ENCODE data around the gene ZNRF1. TPM values are rescaled to one million over a fixed set of nuclear protein-coding genes. Genes with fewer than 3 reads are reported as not detected.

Gene ZNRF1
- total RNA-seq, 1 donor from 2014 or later: 26.8 TPM

GRCh38 chr16:75071621-75072020 lies 72.8 kb downstream of the ZNRF1 start:
- TF ChIP-seq CTCF (conservative IDR thresholded peaks at IDR 0.05; ENCODE audit: low read depth, low read length): no peak
- no peak for DNase-seq (ENCODE audit: low read depth)
- no peak overlapping the region for H3K4me3 ChIP-seq (ENCODE audit: low read depth, low read length)

GRCh38 chr16:75072239-75072947 lies 73.6 kb downstream of the ZNRF1 start:
- H3K4me3 ChIP-seq (ENCODE audit: low read depth, low read length): no peak overlapping the region
- no peak for TF ChIP-seq CTCF (conservative IDR thresholded peaks at IDR 0.05; ENCODE audit: low read depth, low read length)

DNA sequence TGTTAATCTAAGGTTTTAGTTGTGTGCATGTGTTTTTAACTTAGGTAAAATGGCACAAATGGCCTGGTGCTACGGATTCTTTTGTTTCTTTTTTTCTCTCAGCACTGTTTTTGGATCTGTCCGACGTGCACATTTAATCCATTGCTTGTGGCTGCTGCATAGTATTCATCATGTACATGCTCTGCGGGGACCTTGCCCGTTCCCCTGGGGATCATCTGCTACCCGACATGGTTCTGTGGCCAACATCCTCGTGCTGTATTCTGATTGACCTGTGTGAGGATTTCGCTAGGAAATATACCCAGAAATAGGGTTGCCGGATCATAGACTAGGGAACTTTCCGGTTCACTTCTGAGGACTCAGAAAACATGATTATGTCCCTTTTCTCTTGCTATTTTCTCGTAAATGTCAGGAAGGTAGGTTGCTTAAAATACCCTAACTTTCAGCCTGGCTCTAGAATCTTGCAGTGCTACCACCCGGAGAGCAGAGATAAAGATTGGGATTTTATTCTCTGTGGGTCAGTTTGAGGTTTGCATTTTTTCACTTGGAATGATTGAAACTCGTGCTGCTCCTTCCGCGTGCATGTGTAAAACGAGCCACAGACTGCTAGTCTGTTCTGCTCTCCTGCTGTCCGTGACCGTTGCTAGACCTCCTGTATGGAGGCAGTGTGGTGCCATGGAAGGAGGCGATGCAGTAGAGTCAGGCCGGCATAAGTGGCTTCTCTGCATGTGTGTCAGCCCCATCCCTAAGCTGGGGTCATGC lies 74.9 kb downstream of the ZNRF1 start:
- H3K4me3 ChIP-seq (ENCODE audit: low read depth, low read length): no peak overlapping the region
- no peak for TF ChIP-seq CTCF (conservative IDR thresholded peaks at IDR 0.05; ENCODE audit: low read depth, low read length)
- DNase-seq (ENCODE audit: low read depth): no peak

More at GRCh38 chr16:75072239-75072947, 73.6 kb downstream of the ZNRF1 start:
- DNase-seq (ENCODE audit: low read depth): no peak

DNA sequence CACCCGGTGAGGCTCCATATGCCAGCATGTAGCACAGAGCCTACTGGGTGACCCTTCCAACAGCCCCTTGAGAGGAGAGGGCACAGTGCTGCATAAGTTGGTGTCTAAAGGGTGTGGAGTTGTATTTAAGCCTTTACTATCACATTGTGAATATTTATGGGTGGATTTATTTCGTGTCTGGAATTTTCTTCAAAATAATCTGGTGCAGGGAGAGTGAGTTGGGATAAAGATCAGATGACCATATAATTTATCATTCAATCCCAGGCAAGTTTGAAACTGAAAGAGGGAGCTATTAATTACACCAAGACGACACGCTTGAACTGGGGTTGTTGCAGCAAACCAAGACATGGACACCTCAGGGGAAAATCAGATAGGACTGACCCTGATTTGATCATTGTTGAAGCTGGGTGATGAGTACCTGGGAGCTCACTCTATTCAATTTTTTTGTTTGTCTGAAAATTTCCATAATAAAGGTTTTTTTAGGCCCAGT lies 75.5 kb downstream of the ZNRF1 start:
- DNase-seq (ENCODE audit: low read depth): no peak
- TF ChIP-seq CTCF (conservative IDR thresholded peaks at IDR 0.05; ENCODE audit: low read depth, low read length): no peak

DNA sequence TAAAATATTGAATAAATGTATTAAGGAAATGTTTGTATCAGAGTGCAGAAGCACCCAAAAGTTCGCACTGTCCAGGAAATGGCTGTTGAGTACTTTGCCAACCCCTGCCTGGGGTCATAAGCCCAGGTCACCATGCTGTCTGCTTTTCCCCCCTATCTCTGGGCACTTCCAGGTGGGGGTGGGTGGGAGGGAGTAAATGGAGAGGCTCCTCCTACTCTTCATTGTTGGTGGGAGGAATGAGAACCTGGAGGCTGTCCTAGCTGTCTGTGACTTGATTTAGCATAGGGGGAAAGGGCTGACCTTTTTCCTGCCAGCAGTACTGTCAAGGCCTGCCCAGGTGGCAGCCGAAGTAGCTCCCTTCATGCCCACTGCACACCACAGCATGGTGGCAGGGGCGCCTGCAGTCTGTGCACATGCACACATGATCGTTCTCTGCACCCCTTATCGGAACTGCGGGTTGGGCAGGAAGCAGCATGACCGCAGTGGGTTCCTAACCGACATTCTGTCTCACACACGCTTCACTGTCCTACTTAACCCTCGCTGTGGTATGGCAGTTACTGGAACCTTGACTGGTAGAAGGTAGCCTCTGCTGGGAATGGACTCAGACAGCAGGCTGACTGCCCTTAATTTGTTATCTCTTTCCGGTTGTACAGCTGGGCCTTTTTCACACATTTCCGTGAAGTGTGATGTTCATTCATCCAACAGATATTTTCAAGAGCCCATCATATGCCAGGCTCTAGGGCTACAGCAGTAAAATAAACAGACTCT lies 76.3 kb downstream of the ZNRF1 start:
- no peak overlapping the region for H3K4me3 ChIP-seq (ENCODE audit: low read depth, low read length)
- no peak for DNase-seq (ENCODE audit: low read depth)
- TF ChIP-seq CTCF (conservative IDR thresholded peaks at IDR 0.05; ENCODE audit: low read depth, low read length): no peak

More for the DNA sequence above, 75.5 kb downstream of the ZNRF1 start:
- H3K4me3 ChIP-seq (ENCODE audit: low read depth, low read length): no peak overlapping the region

- DNase-seq (ENCODE audit: low read depth): no peak
- TF ChIP-seq CTCF (conservative IDR thresholded peaks at IDR 0.05; ENCODE audit: low read depth, low read length): no peak
- H3K4me3 ChIP-seq (ENCODE audit: low read depth, low read length): no peak overlapping the region
These were observed 77.0 kb downstream of the ZNRF1 start for GRCh38 chr16:75075688-75076268.
